ENCODE data around the gene CYS1.
"Not testable (repeated sequence)": the region's sequence is repeated elsewhere in the genome, so short reads cannot be mapped to it uniquely, and the experiment has no call there.

The CYS1 gene

DNA sequence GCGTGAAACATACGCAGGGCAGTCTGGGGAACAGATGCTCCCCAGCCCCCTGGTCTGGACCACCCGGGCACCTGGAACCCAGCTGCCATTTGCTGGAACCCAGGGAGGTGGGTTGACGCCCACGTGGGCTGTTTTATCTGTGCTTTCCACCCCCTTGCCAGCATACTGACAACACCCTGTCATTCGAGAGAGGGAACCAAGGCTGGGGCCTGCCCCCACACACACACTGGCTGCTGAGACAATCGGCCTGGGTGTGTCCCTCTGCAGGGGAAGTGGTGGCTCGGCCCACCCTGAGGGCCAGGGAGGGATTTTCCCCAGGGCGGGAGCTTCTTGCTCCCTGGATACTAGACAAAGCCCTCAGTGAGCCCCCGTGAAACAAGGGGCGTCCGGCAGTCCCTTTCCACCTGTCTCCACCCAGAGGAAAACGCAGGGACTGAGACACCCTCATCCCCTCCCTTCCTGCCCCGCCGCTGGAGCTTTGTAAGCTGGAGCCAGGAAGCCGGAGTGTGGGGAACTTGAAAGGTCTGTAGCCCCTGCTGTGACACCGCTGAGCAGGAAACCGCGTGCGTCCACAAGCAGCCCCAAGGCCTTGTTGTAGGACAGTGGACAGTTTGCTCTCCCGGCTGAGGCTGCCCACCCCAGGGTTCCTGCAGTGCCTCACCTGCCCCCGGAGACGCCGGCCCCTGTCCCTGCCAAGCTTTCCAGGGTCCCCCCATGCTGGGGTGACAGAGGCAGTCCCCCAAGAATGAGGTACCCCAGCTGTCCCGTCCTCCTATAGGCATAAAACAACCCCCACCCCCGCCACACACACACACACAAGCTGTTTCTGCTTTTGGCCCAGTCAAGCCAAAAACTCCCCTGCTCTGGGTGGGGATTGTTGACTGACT, 51.0 kb downstream of the CYS1 start:
- peak; percentile 24 for DNase-seq

DNA sequence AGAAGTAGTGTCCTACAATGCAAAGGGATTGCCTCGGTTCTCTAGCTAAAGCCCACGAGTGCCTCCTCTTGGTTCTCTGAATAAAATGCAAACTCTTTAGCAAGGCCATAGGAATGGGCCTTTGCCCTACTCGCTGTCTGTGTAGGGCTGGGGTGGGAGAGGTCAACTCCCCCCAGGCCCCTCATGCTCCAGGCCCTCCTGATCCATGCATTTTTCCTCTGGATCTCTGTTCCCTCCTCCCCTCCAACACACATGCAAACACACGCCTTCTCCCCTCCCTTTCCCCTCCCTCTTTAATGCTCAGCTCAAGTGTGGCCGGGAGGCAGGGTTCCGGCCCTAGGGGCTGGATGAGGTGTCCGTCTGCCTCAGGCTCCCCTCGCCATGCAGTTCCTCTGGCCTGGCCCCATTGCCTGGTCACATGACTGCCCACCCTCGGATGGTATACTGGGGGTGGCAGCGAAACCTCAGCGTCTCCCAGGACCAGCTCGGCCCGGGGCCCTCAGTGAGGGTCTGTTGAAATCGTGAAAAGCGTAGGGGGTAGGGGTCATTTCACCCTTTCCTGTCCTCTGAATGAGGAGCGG, 51.7 kb downstream of the CYS1 start:
- no peak for DNase-seq

DNA sequence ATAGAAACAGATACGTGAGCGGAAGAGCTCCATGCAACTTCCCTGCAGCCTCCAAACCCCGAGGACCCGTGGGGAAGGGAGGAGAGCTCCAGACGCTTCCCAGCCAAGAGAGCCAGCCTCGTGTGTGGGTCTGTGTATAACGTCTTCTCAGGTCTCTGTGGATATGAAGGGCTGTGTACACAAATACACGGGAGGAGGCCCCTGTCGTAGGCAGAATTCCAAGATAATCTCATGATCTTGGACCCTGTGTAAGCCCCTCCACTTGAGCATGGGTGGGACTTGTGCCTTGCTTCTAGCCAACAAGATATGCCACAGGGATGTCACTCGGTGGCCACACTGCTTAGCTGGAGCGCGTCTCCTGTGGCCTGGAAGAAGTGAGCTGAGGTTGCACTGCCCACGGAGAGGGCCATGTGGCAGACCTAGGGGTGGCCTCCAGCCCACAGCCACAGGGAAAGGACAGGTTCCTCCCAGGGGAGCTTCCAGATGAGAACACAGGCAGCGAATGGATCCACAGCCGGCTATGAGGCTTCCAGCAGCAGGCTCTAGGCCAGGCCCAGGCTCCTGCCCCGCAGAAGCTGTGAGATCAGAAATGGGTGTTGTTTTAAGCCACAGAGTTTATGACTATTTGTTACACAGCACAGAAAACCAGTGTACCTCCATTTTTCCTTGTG, 52.4 kb downstream of the CYS1 start:
- no peak for DNase-seq

DNA sequence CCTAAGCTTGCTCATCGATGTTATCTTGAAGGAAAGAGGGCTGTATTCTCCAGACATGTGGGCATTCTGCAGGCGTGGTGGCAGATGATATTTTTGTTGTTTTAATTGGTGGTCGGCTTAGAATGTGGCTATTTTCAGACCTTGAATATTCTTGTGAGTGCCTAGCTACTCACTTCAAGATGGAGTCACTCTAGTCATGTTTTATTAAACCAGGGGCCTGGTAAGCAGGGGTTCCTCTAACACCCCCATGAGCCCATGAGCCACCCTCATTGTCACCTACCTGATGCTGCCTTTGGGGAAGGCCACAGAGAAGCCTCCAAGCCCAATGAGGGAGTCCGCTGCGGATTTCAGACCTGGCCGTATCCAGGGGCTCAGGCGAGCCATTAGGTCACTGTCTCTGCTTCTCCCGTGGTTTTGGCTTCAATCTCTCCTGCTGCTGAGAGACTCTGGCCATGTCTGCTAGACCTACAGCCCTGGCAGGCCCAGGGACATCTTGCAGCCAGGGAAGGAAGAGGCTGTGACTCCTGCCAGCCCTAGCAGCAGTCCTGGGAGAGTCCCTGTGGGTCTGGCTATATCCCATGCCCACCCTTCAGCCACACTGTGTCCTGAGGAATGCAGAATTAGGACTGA, 53.2 kb downstream of the CYS1 start:
- no peak for DNase-seq

DNA sequence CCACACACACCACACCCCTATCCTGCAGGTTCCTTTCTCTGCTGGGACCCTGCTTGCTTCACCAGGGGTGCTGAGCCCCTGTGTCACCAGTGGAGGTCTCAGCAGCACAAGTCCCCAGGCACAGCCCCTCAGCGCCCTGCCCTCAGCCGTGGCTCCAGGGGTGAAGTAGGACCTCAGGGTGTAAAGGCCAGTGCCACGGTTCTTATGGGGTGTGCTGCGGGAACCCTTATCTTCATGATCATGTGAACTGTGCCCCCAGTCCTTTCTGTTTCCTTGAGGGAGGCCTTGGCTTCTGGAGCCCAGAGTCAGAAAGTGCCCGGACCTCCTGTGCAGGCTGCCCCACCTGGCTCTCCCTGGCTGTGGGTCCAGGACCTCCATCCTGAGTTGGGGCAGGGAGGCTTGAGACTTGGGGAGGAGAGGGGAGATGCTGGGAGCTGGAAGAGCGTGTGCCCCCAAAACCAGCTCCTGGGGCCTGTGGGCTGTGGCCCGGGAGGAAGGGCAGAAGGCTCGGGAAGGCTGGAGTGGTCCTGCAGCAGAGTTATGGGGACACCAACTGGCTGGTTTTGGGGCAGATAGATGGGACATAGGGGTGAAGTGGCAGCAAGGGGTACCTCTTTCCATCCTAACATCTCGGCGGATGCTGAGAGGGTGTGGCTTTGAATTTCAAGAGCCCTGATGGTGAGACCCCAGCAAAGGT, 57.1 kb downstream of the CYS1 start:
- no peak for DNase-seq

DNA sequence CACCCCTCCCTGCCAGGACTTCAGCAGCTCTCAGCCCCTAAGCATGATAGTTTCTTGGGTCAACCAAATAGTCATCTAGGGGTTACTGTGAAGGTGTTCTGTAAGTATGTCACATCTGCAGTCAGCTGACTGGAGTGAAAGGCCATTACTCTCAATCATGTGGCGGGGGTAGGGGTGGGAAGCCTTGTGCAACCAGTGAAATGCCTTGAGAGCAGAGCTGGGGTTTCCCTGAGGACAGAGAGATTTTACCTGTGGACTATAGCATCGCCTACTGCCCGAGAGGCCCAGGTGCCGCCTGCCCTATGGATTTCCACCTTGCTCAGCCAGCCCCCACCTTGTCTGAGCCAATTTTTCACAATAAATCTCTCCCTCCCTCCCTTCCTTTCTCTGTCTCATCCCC, 57.8 kb downstream of the CYS1 start:
- DNase-seq: no peak

DNA sequence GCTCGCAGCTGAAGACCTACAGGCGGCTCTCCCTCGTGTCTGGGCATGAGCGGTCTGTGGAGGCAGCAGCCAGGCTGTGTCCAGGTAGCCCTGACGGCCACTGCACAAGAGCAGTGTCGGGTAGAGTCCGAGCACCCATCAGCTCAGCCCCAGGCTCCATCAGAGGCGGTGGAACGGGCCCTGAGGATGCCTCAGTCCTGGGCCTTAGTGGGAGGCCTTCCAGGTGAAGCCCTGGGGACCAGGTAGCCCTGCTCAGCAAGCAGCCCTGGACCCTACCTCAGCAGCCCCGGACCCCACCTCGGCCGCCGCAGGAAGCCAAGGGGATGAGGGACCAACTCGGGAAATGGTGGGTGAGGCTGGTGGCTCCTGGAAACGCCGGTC, 58.2 kb downstream of the CYS1 start:
- DNase-seq: no peak

DNA sequence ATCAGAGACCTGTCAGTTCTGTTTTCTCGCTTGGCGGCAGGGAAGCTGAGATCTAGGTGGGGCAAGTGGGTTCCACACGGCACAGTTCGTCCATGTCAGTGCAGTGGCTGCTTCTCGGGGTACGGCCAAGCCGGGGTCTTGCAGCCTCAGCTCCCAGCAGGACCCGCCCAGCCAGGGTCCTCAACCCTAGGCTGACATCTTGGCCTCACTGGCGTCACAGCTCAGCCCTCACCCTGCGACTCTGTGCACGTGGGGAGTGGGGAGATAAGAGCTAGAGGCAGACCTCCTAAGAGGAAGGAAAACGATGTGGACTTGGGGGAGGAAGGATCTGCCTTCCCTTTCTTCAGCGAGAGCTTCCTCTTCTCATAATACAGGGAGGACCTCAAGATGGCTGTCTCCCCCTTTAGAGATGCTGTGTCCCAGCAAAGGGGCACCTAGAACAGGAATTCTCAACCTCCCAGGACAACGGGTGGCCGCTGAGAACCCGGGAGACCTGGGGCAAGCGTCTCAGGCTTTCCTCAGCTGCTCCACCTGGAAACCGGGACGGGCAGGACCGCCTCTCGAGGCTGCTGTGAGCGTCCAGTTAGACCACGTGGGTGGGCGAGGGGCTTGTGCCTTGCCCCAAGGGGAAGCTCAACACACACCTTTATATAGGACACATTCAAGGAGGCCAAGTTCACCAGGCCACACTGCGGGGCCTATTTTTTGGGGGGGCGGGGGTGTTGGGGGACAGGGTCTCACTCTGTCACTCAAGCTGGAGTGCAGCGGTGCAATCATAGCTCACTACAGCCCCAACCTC, 60.4 kb downstream of the CYS1 start:
- no peak for DNase-seq

DNA sequence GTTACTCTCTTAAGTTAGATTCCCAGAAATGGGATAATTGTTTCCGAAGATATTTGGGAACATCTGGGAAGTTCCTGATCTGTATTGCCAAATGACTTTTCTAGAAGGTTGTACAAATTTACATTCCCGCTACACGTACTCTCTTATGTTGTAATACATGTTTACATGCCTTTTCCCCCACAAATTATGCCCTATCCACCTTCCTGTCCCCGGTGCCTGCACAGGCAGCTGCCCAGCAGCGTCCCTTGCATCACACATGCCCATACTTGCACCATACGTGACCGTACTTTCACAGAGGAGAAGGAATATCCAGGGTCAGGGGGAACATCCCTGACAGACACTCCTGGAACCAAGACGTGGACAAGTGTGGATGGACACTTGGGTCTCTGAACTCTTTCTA, 61.0 kb downstream of the CYS1 start:
- no peak for DNase-seq

DNA sequence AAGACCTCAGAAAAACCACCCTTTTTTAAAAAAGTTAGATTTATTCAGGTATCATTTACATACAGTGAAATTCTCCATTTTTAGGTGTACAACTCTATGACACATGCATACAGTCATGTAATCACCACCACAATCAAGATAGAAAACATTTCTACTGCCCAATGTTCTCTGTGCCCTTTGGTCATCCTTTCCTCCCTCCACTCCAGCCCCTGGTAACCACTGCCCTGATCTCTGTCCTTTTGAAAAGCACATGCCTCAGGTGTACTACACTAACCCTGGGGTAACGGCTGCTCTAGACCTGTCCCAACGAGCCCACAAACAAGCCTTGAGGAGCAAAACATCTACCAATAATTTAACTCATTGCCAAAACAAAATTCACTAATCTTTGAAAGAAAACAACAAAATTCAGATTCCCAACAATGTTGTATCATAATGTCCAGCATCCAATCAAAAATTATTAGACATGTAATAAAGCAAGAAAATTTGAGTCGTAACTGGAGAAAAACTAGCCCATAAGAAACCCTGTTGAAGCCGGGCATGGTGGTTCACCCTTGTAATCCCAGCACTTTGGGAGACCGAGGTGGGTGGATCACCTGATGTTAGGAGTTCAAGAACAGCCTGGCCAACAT, 62.8 kb downstream of the CYS1 start:
- no peak for DNase-seq

DNA sequence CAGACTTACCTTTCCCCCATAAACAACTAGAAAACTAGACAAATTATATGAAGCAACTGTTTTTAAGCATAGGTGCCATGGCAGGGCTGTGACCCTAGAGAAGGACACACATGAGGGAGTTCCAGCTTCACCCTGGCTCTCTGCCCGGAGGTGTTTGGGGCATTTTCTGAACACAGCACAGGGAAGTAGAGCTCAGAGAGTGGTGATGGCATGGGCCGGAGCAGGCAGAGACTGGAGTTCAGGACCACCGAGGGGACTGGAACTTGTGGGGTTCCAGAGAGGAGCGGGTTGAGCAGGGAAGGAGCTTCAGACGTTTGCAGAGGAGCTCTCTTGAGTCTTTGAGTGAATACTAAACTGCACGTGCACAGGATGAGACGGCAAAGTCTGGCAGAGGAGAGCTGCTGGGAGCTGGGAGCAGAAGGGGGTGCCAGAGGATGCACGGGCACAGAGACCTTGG, 63.4 kb downstream of the CYS1 start:
- DNase-seq: no peak

DNA sequence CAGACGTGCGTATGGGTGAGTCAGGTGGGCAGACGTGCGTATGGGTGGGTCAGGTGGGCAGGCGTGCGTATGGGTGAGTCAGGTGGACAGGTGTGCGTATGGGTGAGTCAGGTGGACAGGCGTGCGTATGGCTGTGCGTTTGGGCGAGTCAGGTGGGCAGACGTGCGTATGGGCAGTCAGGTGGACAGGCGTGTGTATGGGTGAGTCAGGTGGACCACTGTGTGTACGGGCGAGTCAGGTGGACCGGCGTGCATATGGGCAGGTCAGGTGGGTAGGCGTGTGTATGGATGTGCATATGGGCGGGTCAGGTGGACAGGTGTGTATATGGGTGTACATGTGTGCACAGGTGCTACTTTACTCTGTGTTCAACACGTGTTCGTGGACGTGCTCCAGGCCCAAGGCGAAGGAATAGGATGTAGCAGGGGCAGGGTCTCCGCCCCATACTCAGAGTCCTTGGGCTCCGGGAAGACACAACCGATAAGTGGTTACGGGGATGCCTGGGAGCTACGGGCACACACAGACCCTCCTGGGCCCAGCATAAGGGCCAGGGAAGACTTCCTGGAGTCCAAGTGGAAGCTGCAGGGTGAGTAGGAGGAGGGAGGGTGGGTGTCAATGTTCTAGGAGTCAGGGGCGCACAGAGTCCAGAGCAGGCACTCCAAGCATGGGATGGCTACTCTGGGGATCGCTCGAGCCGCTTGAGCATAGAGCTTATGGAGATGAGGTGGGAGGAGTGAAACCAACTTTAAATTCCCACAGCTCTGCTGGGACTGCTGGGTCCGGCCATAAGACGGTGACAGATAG, 64.0 kb downstream of the CYS1 start:
- no peak for DNase-seq

DNA sequence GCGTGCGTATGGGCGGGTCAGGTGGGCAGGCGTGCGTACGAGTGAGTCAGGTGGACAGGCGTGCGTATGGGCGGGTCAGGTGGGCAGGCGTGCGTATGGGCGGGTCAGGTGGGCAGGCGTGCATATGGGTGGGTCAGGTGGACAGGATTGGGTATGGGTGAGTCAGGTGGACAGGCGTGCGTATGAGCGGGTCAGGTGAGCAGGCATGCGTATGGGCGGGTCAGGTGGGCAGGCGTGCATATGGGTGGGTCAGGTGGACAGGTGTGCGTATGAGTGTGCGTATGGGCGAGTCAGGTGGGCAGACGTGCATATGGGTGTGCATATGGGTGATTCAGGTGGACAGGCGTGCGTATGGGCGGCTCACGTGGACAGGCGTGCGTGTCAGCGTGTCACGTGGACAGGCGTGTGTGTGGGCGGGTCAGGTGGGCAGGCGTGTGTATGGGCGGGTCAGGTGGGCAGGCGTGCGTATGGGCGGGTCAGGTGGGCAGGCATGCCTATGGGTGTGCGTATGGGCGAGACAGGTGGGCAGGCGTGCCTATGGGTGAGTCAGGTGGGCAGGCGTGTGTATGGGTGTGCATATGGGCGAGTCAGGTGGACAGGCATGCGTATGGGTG, 64.7 kb downstream of the CYS1 start:
- DNase-seq: not testable (repeated sequence)

DNA sequence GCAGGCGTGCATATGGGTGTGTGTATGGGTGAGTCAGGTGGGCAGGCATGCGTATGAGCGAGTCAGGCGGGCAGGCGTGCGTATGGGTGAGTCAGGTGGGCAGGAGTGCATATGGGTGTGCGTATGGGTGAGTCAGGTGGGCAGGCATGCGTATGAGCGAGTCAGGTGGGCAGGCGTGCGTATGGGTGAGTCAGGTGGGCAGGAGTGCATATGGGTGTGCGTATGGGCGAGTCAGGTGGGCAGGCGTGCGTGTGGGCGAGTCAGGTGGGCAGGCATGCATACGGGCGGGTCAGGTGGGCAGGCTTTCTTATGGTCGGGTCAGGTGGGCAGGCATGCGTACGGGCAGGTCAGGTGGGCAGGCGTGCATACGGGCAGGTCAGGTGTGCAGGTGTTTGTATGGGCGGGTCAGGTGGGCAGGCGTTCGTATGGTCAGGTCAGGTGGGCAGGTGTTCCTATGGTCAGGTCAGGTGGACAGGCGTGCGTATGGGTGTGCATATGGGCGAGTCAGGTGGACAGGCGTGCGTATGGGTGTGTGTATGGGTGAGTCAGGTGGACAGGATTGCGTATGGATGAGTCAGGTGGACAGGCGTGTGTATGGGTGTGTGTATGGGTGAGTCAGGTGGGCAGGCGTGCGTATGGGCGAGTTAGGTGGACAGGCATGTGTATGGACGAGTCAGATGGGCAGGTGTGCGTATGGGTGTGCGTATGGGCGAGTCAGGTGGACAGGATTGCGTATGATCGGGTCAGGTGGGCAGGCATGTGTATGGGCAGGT, 65.6 kb downstream of the CYS1 start:
- no peak for DNase-seq

DNA sequence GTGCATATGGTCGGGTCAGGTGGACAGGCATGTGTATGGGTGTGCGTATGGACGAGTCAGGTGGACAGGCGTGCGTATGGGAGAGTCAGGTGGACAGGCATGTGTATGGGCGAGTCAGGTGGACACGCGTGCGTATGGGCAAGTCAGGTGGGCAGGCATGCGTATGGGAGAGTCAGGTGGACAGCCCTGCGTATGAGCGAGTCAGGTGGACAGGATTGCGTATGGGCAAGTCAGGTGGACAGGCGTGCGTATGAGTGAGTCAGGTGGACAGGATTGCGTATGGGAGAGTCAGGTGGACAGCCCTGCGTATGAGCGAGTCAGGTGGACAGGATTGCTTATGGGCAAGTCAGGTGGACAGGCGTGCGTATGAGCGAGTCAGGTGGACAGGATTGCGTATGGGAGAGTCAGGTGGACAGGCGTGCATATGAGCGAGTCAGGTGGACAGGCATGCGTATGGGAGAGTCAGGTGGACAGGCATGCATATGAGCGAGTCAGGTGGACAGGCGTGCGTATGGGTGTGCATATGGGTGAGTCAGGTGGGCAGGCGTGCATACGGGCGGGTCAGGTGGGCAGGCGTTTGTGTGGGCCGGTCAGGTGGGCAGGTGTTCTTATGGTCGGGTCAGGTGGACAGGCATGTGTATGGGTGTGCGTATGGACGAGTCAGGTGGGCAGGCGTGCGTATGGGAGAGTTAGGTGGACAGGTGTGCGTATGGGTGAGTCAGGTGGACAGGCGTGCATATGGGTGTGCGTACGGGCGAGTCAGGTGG, 66.4 kb downstream of the CYS1 start:
- DNase-seq: not testable (repeated sequence)

DNA sequence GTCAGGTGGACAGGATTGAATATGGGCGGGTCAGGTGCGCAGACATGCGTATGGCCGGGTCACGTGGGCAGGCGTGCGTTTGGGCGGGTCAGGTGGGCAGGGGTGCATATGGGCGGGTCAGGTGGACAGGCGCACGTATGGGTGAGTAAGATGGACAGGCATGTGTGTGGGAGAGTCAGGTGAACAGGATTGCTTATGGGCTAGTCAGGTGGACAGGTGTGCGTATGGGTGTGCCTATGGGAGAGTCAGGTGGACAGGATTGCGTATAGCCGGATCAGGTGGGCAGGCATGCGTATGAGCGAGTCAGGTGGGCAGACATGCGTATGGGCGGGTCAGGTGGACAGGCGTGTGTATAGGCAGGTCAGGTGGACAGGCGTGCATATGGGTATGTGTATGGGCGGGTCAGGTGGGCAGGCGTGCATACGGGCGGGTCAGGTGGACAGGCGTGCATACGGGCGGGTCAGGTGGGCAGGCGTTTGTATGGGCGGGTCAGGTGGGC, 67.2 kb downstream of the CYS1 start:
- DNase-seq: no peak

DNA sequence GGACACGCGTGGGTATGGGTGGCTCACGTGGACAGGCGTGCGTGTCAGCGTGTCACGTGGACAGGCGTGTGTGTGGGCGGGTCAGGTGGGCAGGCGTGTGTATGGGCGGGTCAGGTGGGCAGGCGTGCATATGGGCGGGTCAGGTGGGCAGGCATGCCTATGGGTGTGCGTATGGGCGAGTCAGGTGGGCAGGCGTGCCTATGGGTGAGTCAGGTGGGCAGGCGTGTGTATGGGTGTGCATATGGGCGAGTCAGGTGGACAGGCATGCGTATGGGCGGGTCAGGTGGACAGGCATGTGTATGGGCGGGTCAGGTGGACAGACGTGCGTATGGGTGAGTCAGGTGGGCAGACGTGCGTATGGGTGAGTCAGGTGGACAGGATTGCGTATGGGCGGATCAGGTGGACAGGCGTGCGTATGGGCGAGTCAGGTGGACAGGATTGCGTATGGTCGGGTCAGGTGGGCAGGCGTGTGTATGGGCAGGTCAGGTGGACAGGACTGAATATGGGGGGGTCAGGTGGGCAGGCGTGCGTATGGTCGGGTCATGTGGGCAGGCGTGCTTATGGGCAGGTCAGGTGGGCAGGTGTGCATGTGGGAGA, 67.7 kb downstream of the CYS1 start:
- DNase-seq: not testable (repeated sequence)

All from NCI-H510A treated with DMSO at 0.1 percent for 48 hours (cell line).